Smooth muscle cell of the brain vasculature (primary cell): ENCODE data around the gene SMIM24.

ENCODE experiments used
- DNase-seq: peaks from one replicate; pipeline ENCODE4 v3.0.0-alpha.2; 2012; ENCODE audit warnings: low read depth, low spot score

SMIM24 gene

GRCh38 chr19:3474010-3474409, 6.3 kb downstream of the SMIM24 start:
- DNase-seq: no peak

GRCh38 chr19:3471954-3472655, 8.2 kb downstream of the SMIM24 start:
- DNase-seq: no peak

- no peak for DNase-seq
These were observed 9.7 kb downstream of the SMIM24 start for GRCh38 chr19:3470500-3471128.

- DNase-seq: no peak
These were observed 10.5 kb downstream of the SMIM24 start for GRCh38 chr19:3469638-3470499.

DNA sequence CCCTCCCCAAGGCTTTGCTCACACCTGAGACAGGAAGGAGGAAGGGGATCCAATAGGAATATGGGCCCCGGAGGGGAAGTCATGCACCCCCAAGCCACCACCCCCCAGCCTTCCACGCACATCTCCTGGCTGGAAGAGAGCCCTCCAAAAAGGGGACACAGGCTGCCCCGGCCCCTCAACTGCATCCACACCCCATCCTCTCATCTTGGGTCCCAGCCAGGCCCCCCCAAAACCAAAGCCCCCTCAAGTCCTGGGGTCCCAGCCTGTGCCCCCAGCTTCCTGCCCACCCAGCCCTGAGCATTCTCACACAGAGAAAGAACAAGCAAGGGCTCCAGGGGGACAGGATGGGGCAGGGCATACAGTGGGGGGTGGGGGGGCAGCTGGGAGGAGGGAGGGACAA, 12.1 kb downstream of the SMIM24 start:
- no peak for DNase-seq

GRCh38 chr19:3467437-3468198, 12.7 kb downstream of the SMIM24 start:
- no peak for DNase-seq

DNA sequence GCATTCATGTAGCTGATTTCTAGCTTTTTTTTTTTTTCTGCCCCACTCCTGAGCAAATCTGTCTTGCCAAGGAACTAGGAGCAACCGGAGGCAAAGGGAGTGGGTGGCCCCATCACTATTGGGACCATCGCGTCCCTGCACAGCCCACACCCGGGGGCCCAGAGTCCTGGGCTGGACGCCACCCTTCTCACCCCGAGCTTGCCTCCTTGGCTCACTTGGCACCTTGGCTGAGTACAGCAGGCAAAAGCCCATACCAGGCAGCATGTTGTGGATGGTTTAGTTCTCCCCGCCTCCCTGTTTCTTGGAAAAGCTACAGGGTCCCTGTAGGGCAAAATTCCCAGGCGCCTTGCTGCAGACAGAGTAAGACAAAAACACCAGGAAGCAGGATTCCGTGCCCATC, 13.7 kb downstream of the SMIM24 start:
- no peak for DNase-seq

DNA sequence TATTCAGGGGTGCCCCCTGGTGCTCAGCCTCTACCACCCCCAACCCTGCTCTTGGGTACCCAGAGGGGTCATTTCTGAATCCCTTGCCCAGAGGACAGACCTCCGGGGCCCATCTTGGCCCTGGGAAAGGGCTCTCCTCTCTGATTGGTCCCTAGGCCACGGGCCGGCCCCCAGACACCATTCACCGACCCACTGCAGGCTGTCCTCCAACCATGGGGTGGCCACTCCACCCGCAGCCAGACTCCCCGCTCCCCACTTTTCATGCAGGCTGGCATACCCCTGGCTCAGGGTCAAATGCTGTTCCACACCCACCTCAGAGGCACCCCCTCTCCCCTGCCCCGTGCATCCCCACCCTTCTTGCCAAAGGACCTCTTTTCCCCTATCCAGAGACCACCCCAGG, 14.8 kb downstream of the SMIM24 start:
- no peak for DNase-seq

- no peak for DNase-seq
These were observed 15.6 kb downstream of the SMIM24 start for GRCh38 chr19:3464587-3465235.

DNA sequence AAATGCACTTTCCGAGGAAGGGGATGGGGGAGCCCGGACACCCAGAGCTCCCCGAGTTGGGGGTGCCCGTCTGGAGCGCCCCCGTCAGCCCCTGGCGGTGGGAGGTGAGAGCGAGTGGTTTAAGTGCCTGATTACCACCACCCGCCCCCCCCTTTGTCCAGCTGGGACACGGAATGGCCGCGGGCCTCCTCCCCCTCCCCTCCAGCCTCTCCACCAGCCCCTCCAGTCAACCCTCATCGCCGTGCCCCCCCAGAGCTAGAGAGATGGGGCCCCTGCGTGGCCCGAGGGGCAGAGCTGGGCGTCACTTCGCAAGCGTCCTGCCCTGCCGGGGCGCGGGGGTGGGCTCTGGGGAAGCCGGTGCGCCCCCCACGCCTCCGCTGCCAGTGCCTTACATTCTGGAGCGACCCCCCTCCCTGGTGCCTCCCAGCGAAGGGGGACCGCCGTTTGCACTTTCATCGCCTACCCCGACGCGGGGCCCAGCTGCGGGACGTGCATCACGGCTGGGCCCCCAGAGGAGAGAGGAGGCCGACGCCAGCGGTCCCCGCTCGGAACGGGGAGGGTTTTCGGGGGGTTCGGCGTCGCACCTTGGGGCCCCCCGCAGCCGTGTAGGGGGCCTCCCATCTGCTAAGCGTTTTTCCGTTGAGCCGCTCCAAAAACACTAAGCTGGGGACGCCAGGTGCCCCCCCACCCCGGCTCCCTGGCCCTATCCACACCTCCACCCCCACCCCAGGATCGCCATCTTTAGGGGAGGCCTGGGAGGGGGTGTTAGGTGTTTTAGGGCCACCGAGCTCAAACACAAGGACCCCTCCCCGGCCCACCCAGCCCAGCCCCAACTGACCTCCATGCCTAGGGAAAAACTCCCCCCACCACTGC, 16.4 kb downstream of the SMIM24 start:
- no peak for DNase-seq

DNA sequence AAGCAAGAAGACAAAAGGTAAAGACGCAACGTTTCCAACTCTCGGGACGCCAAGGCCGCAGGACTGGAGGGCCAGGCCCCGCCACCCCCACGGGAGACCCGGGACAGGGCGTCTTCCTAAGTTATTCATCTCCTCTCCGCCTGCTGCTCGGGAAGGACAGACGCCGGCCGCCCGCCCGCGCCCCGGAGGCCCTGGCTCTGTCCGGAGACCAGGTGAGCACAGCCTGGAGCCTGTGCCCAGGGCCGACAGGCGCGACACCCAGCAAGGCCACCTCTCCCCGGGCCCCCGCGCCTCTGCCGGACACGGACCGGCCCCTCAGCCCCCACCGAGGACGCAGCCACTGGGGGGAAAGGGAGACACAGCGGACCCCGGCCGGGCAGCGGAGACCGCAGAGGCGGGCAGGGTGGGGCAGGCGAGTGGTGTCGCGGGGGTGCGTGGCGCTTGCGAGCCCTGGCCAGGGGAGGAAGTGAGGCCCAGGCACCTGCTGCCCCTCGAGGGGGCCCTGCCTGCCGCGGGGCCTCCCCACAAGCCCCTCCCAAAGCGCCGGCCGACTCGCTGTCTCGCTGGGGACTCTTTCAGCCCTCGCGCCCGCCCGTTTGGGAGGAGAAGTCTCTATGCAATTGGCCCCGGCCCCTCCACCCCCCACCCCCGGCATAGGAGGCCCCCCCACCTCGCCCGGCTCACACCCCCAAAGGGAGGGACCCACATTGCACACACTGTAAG, 17.2 kb downstream of the SMIM24 start:
- DNase-seq: no peak

DNA sequence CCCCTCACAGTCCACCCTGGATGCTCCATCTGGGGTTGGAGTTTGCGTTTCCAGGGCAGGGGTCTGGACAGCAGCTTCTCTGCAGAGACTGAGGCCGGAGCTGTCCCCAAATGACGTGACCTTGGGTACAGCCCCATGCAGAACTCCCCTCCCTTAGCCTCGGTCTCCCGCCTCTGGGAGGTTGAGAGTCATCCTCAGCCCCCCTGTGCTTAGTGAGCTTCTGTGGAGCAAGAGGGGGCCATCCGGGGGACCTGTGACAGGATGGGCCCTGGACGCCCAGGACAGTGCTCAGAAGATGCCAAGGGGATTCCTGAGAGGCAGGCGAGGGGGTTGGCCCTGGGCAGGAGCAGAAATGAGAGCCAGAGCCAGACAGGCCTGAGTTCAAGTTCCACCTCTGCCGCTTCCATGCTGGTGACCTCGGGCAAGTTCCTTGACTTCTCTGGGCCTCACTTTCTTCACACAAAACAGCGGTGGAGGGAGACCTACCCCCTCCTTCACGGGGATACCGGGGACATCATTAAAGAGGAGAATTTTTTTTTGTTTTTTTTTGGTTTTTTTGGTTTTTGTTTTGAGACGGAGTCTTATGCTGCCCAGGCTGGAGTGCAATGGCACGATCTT, 20.3 kb downstream of the SMIM24 start:
- no peak for DNase-seq

- peak; percentile 78 for DNase-seq
These were observed 21.0 kb downstream of the SMIM24 start for GRCh38 chr19:3459089-3459881.

GRCh38 chr19:3458229-3459088, 21.9 kb downstream of the SMIM24 start:
- no peak for DNase-seq

DNA sequence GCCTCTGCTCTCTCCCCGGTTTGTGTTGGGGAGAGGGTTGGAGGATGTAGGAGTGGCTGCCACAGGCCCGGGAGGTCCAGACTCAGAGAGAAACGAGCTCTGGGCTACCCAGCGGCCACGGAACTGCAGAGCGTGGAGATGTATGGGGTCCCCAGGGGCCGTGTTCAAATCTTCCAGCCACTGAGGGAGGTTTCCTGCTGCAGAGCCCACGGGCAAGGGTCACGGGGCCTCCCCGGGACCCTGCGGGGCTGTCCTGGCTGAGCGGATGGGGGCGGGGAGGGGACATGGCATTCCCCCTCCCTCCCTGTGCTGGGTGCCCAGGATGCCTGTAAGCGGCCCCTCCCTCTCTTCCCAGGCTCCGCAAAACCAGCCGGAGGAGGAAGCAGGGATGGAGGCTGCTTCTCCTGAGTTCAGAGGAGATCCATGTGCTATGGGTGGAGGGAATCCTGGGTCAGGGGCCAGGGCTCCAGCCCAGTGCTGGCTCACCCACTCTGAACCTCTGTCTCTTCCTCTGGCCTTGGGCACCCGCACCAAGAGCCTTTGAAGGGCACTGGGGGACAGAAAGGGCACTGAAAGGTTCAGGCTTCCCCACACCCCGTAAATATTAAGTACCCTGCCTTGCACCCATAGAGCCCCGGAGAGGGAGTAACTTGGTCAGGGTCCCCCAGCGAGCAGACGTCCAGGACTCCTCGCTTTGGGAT, 22.6 kb downstream of the SMIM24 start:
- DNase-seq: no peak

DNA sequence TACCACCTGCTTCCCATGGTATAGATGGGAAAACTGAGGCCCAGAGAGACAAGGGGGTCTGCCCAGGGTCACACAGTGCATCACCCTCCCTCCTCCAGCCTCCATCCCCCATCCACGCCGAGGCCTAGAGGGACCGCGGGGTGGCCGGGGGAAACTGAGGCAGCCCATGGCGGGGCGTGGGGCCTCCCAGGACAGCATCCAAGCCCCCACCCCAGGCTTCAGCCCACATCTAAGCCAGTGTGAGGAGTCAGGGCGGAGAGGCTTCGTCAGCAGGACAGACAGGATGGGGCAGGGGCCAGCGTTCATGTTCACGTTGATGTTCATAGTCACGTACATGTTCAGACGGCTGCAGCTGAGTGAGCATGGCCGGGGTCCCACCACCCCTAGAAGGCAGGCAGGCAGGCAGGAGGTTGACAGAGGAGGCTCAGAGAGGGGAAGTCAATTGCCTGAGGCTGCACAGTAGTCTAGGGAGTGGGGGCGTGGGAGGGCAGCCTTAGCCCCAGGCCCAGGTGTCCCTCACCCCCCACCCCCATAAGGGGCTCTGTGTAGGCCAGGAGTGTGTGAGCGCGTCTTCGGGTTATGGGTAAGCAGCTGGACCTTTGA, 23.3 kb downstream of the SMIM24 start:
- DNase-seq: no peak
